T-helper 2 cell treated with Interferon-gamma antibody and Interleukin-4, amounts not matched to agents 5 μg/mL and 100 μg/mL, for 36 hours (primary cell): ENCODE measurements around the gene DOCK3.

Experiments used
- DNase-seq: peaks from one replicate; pipeline ENCODE4 v3.0.0; 2021; ENCODE audit warnings: low spot score
- H3K27ac Mint-ChIP-seq: one replicate; pipeline ENCODE4 v1.8.0; 2021; ENCODE audit warnings: mild to moderate bottlenecking, mixed read lengths
- H3K27me3 Mint-ChIP-seq: one replicate; pipeline ENCODE4 v1.8.0; 2021; ENCODE audit warnings: low read depth, mixed read lengths
- H3K36me3 Mint-ChIP-seq: one replicate; pipeline ENCODE4 v1.8.0; 2021; ENCODE audit warnings: low read depth, mixed read lengths
- H3K4me1 Mint-ChIP-seq: one replicate; pipeline ENCODE4 v1.8.0; 2021; ENCODE audit warnings: low read depth, mixed read lengths
- H3K4me3 Mint-ChIP-seq: one replicate; pipeline ENCODE4 v1.8.0; 2022; ENCODE audit warnings: mild to moderate bottlenecking, moderate library complexity, mixed read lengths
- H3K9me3 Mint-ChIP-seq: one replicate; pipeline ENCODE4 v1.8.0; 2021; ENCODE audit warnings: mixed read lengths

Gene DOCK3

DNA sequence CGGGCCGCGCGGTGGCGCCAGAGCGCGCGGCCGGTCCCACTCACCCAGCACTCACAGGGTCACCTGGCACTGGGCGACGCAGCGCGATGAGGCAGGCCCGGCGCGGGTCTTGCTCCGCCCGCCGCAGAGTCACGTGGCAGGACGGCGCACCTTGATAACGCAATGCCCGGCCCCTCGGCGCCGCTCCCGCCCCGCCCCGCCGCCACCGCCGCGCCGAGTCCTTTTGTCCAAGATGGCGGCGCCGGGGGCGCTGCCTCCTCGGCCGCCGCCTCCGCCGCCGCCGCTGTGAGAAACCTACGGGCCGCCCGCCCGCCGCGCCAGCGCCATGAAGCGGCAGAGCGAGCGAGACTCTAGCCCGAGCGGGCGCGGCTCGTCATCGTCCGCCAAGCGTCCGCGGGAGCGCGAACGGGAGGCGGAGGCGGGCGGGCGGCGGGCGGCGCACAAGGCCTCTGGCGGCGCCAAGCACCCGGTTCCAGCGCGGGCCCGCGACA, 716.4 kb downstream of the DOCK3 start, which contains the start of gene RBM15B:
RBM15B (plus strand) TSS at position 211 of the 491 bp plus-strand sequence; CDS start at position 326, 115 bp downstream.
- no peaks in the 10 kb centered on the region for H3K9me3 Mint-ChIP-seq
- peaks cover 66% of the 10 kb centered on the region for H3K36me3 Mint-ChIP-seq
- peaks cover 53% of the 10 kb centered on the region for H3K4me1 Mint-ChIP-seq
- peak within 1 kb of the TSS; percentile 86 for H3K4me3 Mint-ChIP-seq
- peak; percentile 99 for DNase-seq
- no peaks in the 10 kb centered on the region for H3K27me3 Mint-ChIP-seq
- peak within 1 kb of the TSS; percentile 86 for H3K27ac Mint-ChIP-seq

DNA sequence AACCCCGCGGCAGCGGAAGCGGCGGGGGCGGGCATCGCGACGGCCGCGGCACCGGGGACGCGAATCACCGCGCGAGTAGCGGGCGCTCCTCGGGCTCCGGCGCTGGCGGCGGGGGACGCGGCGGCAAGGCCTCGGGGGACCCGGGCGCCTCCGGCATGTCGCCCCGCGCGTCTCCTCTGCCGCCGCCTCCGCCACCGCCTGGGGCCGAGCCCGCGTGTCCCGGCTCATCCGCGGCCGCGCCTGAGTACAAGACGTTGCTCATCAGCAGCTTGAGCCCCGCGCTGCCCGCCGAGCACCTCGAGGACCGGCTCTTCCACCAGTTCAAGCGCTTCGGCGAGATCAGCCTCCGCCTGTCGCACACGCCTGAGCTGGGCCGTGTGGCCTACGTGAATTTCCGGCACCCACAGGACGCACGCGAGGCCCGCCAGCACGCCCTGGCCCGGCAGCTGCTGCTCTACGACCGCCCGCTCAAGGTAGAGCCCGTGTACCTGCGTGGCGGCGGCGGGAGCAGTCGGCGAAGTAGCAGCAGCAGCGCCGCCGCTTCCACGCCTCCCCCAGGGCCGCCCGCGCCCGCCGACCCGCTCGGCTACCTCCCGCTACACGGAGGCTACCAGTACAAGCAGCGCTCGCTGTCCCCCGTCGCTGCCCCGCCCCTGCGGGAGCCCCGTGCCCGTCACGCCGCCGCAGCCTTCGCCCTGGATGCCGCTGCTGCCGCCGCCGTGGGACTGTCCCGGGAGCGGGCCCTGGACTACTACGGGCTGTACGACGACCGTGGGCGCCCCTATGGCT, 717.0 kb downstream of the DOCK3 start:
- DNase-seq, result peak; percentile 32
- peak overlapping the region; percentile 86 for H3K27ac Mint-ChIP-seq

GRCh38 chr3:51392355-51393133, 717.8 kb downstream of the DOCK3 start:
- no peaks in the 10 kb centered on the region for H3K27me3 Mint-ChIP-seq
- peaks cover 51% of the 10 kb centered on the region for H3K4me1 Mint-ChIP-seq
- H3K4me3 Mint-ChIP-seq, result peak overlapping the region; percentile 86
- H3K36me3 Mint-ChIP-seq, result peaks cover 67% of the 10 kb centered on the region
- no peaks in the 10 kb centered on the region for H3K9me3 Mint-ChIP-seq
- no peak for DNase-seq
- peak overlapping the region; percentile 69 for H3K27ac Mint-ChIP-seq

More for the DNA sequence above, 717.0 kb downstream of the DOCK3 start:
- Mint-ChIP-seq H3K4me1 (peaks cover 53% of the 10 kb centered on the region), H3K36me3 (peaks cover 66% of the 10 kb centered on the region), H3K4me3 (peak overlapping the region; percentile 86), H3K27me3 (no peaks in the 10 kb centered on the region), H3K9me3 (no peaks in the 10 kb centered on the region)

DNA sequence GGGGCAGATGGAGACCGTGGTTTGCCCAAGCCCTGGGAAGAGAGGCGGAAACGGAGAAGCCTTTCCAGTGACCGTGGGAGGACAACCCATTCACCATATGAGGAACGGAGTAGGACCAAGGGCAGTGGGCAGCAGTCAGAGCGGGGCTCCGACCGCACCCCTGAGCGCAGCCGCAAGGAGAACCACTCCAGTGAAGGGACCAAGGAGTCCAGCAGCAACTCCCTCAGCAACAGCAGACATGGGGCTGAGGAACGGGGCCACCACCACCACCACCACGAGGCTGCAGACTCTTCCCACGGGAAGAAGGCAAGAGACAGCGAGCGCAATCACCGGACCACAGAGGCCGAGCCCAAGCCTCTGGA, 718.4 kb downstream of the DOCK3 start:
- Mint-ChIP-seq H3K36me3 (peaks cover 66% of the 10 kb centered on the region), H3K4me1 (peaks cover 47% of the 10 kb centered on the region), H3K9me3 (no peaks in the 10 kb centered on the region), H3K27me3 (no peaks in the 10 kb centered on the region), H3K27ac (no peak overlapping the region), H3K4me3 (peak overlapping the region; percentile 15)
- DNase-seq, result no peak

DNA sequence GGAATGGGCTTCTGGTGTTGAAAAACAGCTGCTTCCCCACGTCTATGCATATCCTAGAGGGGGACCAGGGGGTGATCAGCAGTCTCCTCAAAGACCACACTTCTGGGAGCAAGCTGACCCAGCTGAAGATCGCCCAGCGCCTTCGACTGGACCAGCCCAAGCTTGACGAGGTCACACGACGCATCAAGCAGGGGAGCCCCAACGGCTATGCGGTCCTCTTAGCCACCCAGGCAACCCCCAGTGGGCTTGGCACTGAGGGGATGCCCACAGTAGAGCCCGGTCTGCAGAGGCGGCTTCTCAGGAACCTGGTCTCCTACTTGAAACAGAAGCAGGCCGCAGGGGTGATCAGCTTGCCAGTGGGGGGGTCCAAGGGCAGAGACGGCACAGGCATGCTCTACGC, 718.8 kb downstream of the DOCK3 start:
- H3K36me3 Mint-ChIP-seq, result peaks cover 63% of the 10 kb centered on the region
- no peaks in the 10 kb centered on the region for H3K9me3 Mint-ChIP-seq
- no peaks in the 10 kb centered on the region for H3K27me3 Mint-ChIP-seq
- no peak for DNase-seq
- H3K4me1 Mint-ChIP-seq, result peaks cover 47% of the 10 kb centered on the region
- H3K4me3 Mint-ChIP-seq, result no peak overlapping the region
- no peak overlapping the region for H3K27ac Mint-ChIP-seq

DNA sequence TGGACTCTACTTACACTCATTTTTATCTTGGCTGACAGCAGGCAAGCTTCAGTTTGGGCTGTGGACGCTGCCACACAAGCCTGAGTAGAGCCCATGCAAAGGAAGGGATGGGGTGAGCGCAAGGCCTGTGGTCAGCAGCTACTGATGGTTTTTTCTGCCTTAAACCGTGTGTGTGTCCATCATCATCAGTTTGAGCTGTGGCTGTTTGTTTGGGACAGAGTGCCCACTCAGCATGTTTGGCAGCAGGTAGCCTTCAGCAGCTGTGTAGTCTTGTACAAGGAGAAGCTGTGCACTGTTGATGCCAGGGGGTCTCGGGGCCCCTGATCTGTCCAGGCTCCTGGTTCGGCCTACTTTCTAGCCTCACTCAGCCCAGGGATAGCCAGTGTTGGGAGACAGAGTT, 719.8 kb downstream of the DOCK3 start:
- Mint-ChIP-seq H3K27me3 (no peaks in the 10 kb centered on the region), H3K36me3 (peaks cover 53% of the 10 kb centered on the region), H3K27ac (no peak overlapping the region), H3K4me3 (peak overlapping the region; percentile 65), H3K4me1 (peaks cover 39% of the 10 kb centered on the region), H3K9me3 (no peaks in the 10 kb centered on the region)
- DNase-seq, result no peak

- H3K36me3 Mint-ChIP-seq, result peaks cover 50% of the 10 kb centered on the region
- peaks cover 32% of the 10 kb centered on the region for H3K4me1 Mint-ChIP-seq
- no peak overlapping the region for H3K4me3 Mint-ChIP-seq
- no peaks in the 10 kb centered on the region for H3K9me3 Mint-ChIP-seq
- no peak for DNase-seq
- H3K27ac Mint-ChIP-seq, result peak overlapping the region; percentile 37
- no peaks in the 10 kb centered on the region for H3K27me3 Mint-ChIP-seq
These were observed 720.9 kb downstream of the DOCK3 start for GRCh38 chr3:51395493-51396213.

DNA sequence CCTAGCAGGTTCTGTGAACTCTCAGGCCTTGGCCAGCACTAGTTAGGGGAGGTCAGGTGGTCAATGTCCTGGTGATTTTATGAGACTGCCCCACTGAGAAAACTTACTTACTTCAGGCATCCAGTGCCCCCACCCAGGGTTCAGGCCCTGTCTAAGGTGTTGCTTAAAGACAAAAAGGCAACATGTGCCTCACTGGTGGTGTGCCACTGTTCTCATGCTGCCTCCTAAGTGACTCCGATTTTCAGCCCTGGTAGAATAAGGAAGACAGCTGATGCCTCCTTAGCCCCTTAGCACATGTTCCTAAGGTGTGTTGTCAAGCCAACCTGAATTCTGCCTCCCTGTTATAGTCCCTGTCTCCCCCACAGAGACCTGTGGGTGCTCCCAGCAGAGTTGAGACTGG, 721.7 kb downstream of the DOCK3 start:
- Mint-ChIP-seq H3K4me3 (no peak overlapping the region), H3K9me3 (no peaks in the 10 kb centered on the region), H3K27ac (peak overlapping the region; percentile 37), H3K36me3 (peaks cover 52% of the 10 kb centered on the region), H3K4me1 (peaks cover 30% of the 10 kb centered on the region), H3K27me3 (no peaks in the 10 kb centered on the region)
- no peak for DNase-seq

DNA sequence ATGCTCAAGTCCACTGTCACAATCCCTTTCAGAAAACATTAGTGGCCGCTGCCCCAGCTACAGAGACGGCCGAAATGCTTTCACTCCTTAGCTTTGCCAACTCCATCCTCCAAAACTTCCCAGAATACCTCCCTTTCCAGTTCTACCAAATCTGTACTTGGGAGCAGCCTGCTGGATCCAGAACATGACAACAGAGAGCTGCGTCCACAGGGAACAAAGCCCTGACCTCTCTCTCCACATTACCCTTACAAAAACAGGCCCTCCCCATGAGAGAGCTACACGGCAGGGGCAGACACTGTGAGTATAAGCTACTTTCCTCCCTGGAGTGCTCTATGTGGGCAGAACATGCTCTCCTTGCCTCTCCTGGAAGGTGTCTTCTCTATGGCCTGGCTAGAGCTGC, 722.7 kb downstream of the DOCK3 start:
- no peaks in the 10 kb centered on the region for H3K9me3 Mint-ChIP-seq
- peaks cover 56% of the 10 kb centered on the region for H3K36me3 Mint-ChIP-seq
- no peaks in the 10 kb centered on the region for H3K27me3 Mint-ChIP-seq
- peaks cover 30% of the 10 kb centered on the region for H3K4me1 Mint-ChIP-seq
- no peak for DNase-seq
- H3K27ac Mint-ChIP-seq, result no peak overlapping the region
- H3K4me3 Mint-ChIP-seq, result no peak overlapping the region

DNA sequence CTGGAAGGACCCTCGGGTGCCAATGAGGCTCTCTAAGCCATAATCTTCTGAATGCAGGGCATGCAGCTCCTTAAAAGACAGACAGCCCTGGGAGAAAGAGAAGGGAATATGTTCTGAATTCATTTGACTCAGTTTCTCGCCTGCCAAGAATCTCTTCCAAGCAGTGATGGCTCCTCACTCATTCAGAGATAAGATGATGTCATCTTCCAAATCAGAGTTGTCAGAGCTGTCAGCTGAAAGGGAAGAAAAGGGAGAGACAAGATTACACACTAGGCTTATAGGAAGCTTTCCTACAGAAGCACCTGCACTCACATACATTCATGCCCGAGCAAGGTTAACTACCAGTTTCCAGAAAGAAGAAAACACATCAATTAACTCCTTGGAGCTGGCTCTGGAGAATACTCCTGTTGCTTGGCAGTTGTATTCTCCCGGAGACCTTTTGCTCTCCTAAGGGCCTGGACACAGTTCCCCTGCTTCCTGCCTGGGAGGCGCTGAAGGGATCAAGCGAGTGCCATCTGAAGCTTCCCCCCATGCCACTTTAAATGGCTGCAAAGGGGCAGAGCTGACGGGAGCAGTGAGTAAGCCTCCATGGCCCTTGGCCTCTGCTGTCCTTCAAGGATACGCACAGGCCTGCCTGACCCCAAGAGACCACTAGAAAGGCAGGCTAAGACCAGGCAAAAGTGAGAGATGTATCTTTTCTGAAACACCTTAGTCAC, 724.0 kb downstream of the DOCK3 start:
- Mint-ChIP-seq H3K36me3 (peaks cover 52% of the 10 kb centered on the region), H3K27me3 (no peaks in the 10 kb centered on the region), H3K4me3 (no peak overlapping the region), H3K9me3 (no peaks in the 10 kb centered on the region), H3K4me1 (peaks cover 31% of the 10 kb centered on the region), H3K27ac (no peak overlapping the region)
- DNase-seq, result no peak

GRCh38 chr3:51400166-51400565, 725.4 kb downstream of the DOCK3 start:
- no peak for DNase-seq
- H3K27me3 Mint-ChIP-seq, result no peaks in the 10 kb centered on the region
- H3K4me3 Mint-ChIP-seq, result no peak overlapping the region
- H3K4me1 Mint-ChIP-seq, result peaks cover 29% of the 10 kb centered on the region
- peaks cover 44% of the 10 kb centered on the region for H3K36me3 Mint-ChIP-seq
- H3K9me3 Mint-ChIP-seq, result no peaks in the 10 kb centered on the region
- no peak overlapping the region for H3K27ac Mint-ChIP-seq

DNA sequence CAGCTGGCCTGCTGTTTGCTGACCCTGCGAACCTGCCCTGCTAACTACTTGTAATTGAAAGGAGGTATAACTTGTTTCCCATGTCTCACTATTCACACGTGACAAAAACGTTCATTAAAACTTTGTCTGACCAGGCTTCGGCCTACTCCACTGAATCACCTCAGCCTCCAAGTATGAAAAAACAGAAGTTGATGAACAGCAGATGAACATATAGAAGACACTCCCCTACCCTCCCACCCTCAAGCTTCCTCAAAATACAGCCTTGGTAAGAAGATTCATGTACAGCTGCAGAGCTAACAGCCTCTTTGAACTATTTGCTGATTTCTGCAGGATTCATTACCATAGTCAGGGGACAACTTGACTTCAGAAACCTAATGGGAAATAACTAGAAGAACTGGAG, 727.0 kb downstream of the DOCK3 start:
- Mint-ChIP-seq H3K27ac (no peak overlapping the region), H3K9me3 (no peaks in the 10 kb centered on the region), H3K27me3 (no peaks in the 10 kb centered on the region), H3K36me3 (peaks cover 44% of the 10 kb centered on the region), H3K4me1 (peaks cover 21% of the 10 kb centered on the region), H3K4me3 (no peak overlapping the region)
- no peak for DNase-seq

- H3K36me3 Mint-ChIP-seq, result peaks cover 41% of the 10 kb centered on the region
- no peak overlapping the region for H3K4me3 Mint-ChIP-seq
- H3K4me1 Mint-ChIP-seq, result peaks cover 18% of the 10 kb centered on the region
- H3K27ac Mint-ChIP-seq, result peak overlapping the region; percentile 64
- no peaks in the 10 kb centered on the region for H3K27me3 Mint-ChIP-seq
- H3K9me3 Mint-ChIP-seq, result no peaks in the 10 kb centered on the region
- DNase-seq, result no peak
These were observed 728.9 kb downstream of the DOCK3 start for GRCh38 chr3:51403675-51404074.
